Central memory CD4-positive, alpha-beta T cell (primary cell): ENCODE results near the gene NRARP.
"Not testable (repeated sequence)": the region's sequence is repeated elsewhere in the genome, so short reads cannot be mapped to it uniquely, and the experiment has no call there.

Experiments used
- DNase-seq: peaks from one replicate; pipeline ENCODE4 v3.0.0; 2022

Gene NRARP

DNA sequence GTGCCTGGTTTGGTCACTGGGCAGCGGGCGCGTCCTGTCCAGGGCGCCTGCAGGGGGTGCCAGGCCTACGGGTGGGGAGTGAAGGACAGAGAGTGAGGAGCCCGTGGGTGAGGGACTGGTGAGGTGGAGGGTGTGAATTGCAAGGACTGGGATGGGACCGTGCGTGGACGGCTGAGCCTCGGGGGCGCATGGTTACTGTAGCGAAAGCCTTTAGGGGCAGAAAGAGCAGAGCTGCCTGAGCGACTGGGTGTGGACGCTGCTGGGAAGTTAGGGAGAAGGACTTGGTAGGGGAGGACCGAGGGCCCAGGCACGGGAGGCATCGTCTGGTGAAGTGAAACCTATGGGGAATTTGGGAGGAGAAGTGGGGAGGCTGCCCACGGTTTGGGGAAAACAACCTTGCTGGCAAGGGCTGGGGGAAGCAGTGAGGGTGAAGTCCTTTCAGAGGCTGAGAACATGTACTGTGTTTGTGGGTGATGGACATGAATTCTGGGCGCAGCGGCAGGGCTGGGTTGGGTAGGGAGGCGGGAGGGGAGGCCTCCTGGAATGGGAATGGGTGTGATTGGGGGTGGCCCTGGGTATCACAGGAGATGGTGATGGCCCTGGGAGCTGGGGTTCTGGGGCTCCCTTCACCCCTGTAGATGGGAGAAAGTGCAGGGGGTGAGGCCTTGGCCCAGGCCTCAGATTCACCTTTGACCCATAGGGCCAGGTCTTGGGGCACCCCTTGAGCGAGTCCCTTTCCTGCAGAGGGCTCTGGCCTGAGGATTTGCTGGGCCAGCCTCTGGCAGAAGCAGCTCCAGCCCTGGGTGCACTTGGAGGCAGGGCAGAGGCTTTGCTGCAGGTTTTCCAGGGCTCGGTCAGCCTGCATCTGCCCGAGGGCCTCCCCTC is 26.2 kb downstream of the NRARP start:
- DNase-seq, result no peak

DNA sequence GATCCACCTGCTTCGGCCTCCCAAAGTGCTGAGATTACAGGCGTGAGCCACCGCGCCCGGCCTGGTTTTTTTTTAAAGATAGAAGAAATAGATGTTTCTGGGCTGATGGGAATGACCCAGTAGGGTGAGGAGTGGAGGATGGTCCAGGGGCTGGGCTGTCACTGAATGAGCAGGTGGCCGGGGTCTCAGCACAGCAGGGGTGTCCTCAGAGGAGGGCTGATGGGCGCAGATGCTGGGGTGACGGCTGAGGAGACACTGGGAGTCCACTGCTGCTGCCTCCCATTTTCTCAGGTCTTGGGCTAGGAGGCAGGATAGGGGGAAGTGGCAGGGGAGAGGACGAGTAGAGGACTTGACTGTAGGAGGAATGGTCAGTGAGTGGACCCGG is 26.9 kb downstream of the NRARP start:
- no peak for DNase-seq

DNA sequence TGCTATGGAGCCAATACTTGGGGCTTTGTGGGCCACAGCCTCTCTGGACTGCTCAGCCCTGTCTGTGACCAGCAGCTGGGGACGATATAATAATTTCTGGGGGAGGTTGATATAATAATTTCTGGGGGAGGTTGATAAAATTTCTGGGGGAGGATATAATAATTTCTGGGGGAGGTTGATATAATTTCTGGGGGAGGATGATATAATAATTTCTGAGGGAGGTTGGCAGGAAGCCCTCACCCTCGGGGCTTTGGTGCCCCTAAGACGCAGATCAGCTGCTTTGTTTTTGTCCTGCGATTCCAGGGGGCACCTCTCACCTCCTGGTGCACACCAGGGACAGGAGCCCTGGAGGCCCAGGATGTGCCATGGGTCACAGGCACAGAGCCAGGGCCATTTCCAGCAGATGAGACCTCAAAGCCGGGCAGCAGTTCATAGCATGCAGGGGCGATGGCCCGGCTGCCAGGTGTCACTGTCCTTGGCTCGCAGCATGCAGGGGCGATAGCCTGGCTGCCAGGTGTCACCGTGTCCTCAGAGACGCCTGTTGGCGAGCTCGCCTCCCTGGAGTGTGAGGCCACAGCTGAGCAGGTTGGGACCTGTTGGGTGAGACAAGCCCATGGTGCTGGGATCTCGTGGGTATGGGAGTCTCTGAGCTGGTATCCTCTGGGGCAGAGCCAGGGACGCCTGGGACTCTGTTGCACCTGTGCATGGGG is 28.3 kb downstream of the NRARP start:
- DNase-seq, result no peak

DNA sequence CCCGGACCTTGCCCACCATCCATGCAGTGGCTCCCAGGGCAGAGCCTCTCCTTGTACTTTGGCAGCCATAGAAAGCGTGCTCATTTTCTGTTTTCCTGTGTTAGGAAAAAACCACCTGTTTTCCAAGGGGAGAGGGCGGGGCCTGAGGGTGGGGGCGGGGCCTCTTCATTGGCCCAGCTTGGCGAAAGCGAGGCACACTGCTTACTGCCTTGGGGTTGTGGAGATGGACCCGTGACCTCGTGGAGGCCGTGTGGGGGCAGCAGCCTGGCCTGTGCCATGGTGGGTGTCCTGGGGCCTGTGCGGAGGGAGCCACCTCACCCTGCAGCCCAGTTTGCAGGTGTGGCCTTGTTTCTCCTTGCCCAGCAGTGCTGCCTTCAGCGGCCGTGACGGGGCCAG is 29.0 kb downstream of the NRARP start:
- no peak for DNase-seq

DNA sequence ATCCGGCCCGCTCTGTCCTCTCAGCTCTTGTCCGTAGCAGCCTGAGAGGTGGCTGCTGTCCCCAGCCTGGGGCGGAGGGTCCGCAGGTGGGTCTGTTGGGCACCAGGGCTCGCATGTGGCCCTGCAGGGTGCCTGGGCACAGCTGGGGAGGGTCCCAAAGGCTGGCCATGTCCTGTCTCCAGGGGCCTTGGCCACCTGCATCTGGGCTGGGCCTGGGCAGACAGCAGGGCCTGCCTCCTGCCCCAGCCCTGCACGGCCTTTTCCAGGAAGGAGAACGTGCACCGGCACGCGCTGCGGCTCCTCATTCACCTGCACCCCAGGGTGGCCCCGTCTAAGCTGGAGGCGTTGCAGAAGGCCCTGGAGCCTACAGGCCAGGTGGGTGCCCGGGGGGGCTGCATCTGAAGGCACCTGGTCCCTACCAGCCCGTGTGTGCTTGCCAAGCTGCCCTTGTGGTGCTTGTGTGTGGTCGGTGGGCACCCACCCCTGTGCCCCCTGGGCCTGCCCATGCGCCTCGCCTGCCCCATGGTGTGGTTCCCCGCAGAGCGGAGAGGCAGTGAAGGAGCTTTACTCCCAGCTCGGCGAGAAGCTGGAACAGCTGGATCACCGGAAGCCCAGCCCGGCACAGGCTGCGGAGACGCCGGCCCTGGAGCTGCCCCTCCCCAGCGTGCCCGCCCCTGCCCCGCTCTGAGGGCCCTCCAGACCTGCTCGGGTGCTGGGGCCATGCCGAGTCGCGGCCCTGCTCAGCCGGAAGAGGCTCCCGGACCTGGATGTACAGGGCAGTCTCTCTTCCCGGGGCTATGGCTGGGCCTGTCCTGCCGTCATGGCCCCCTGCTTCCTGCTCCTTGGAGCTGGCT is 29.6 kb downstream of the NRARP start:
- DNase-seq, result no peak

DNA sequence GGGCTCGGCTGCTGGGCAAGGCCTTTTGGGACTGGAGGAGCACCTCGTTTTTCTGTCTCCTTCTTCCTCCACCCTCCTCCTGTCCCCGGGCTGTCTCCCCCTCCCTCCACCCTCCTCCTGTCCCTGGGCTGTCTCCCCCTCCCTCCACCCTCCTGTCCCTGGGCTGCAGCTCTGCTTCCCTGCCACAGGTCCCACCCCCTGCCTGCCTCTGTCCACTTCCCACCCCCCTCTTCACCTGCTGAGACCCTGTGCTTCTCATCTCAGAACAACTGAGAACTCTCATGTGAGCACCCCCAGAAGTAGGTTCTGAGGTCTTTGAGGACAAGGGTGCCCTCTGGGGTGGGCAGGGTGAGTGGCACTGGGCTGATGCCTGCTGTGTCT is 30.4 kb downstream of the NRARP start:
- DNase-seq, result no peak

DNA sequence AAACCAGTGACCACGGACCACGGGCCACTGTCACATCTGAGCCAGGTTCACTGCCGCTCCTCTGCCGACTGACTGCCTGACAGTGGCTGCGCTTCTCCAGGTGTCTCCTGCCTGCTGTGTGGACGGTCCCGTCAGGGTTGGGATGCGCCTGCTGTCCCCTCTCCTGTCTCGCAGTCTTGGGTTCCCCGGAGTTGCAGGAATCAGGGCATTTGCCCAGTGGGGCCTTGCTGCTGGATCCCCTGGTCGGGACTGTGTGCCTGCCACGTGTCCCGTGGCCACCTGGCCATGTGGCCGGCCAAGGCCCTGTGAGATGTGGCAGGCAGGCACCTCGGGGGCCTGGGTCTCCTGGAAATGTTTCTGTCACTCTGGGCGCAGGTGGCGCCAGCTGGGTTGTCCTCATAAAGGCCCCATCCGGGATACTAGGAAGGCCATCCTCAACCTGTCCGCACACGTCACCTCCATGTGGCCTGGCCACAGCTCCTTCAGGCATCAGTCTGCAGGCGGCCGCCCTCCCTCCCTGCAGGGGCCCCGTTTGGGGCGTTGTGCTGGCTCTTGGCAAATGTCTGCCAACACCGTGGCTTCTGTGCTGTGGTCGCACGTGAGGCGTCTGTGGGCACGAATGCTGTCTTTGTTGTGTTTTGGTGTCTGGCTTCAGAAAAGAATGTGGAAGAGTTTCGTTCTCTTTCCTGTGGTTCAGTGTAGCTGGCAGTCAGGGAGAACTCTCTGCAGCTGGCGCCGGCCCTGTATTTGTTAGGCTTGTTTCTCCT is 31.0 kb downstream of the NRARP start:
- DNase-seq, result peak; percentile 39

DNA sequence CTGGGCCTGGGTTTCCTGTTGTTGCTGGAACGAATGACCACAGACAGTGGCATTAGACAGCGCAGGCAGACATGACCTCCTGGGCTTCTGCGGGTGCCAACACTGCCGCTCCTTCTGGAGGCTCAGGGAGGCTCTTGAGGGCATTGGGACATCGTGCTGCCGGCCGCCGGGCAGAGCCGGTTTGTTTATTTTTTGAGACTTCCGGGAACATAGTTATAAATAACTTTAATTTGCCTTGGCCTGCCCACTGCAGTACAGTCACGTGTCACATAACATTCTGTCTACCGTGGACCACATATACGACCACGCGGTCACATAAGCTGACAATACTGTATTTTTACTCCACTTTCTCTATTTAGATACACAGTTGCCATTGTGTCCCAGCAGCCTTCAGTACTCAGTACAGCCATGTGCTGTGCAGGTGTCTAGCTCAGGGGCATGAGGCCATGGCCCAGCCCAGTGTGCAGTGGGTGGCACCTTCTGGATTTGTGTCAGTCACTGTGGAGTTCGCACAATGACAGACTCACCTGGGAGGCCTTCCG is 32.8 kb downstream of the NRARP start:
- DNase-seq, result no peak

DNA sequence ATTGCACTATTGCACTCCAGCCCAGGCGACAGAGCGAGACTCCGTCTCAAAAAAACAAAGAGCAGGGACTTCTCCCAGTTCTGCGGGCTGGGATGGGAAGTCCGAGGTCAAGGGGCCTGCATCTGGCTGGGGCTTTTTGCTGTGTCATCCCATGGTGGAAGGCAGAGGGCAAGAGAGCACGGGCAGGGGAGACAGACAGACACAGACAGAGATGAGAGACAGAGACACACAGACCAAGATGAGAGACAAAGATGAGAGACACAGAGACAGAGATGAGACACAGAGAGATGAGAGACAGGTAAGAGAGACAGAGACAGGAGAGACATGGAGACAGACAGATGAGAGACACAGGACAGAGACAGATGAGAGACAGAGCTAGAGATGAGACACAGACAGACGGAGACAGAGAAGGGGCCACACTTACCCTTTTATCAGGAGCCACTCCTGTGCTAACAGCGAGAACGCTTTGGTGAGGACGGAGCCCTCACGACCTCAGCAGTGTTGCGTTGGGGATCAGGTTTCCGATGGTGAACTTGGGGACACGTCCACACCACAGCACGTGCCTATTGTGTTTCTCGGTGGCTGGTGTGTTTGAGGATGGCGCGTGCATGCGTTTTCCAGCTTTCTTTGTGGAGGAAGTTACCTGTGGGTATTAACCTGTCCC is 33.4 kb downstream of the NRARP start:
- DNase-seq, result no peak

DNA sequence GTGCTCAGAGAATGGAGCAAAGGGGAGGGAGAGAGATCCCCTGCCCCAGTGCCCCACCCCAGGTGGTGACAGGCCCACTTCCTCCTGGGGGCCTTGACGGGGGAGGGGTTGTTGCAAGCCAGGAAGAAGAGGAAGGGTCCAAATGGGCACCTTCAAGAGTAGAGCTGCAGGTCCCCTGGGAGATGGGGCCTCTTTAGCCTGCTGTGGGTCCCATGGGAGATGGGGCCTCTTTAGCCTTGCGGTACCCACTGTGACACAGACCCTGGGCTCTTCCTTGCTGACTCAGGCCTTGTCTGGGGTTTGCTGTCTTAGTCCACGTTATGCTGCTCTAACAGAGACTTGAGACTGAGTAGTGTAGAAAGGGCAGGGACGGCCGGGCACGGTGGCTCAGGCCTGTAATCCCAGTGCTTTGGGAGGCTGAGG is 34.1 kb downstream of the NRARP start:
- no peak for DNase-seq

DNA sequence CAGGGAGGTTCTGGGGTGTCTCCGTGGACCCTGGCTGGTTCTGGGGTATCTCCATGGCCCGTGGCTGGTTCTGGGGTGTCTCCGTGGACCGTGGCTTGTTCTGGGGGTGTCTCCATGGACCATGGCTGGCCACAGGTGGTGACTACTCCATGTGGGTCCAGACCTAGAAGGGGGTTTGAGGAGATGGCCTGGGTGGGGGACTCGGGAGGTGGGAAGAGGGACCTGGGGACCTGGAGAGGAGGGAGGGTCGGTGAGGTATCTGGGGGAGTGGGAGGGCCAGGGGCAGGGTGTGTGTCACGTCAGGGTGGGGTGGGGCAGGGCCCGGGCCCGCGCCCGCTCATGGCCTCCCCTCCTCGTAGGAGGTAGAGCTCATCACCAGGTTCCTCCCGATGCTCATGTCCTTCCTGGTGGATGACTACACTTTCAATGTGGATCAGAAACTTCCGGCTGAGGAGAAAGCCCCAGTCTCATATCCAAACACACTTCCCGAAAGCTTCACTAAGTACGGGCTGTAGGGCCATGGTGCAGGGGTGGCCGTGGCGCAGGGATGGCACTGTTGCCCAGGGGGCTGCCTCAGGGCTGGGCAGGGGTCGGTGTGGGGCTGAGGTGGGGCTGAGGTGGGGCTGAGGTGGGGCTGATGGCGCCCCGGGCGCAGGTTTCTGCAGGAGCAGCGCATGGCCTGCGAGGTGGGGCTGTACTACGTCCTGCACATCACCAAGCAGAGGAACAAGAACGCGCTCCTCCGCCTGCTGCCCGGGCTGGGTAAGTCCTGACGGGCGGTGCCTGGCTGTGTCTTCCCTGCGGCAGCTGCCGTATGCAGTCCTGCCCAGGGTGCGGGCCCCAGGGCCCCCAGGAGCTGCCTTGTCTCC is 35.3 kb downstream of the NRARP start:
- no peak for DNase-seq

DNA sequence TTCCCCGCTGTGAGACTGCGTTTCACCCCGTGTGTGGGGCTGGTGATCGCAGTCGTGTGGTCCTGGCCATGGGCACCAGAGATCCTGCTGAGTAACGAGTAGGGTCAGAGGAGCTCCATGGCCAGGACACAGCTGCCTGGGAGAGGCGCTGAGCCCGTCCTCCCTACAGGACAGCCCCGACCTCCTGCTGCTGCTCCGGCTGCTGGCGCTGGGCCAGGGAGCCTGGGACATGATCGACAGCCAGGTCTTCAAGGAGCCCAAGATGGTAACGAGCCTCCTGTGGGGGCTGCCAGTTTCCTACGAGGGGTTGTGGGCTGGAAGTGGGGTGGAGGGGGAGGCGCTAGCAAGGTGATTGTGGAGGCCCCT is 35.9 kb downstream of the NRARP start:
- no peak for DNase-seq

DNA sequence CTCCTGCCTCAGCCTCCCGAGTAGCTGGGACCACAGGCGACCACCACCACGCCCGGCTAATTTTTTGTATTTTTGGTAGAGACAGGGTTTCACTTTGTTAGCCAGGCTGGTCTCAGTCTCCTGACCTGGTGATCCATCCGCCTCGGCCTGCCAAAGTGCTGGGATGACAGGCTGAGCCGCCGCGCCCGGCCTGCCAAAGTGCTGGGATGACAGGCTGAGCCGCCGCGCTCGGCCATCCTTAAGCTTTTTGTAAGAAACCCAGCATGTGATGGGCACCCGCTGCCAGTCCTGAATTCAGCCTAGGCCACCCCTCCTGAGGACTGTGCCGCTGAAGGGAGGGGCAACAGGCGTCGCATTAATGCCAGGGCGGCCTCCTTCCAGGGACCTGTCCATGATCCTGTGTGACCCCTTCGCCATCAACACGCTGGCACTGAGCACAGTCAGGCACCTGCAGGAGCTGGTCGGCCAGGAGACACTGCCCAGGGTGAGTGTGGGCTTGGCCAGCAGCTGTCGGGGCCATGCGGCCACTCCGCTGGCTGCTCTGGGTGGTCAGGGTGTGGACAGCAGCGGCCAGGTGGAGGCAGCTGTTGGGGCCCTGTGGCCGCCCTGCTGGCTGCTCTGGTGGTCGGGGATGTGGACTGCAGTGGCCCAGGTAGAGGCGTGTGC is 36.4 kb downstream of the NRARP start:
- DNase-seq, result no peak

DNA sequence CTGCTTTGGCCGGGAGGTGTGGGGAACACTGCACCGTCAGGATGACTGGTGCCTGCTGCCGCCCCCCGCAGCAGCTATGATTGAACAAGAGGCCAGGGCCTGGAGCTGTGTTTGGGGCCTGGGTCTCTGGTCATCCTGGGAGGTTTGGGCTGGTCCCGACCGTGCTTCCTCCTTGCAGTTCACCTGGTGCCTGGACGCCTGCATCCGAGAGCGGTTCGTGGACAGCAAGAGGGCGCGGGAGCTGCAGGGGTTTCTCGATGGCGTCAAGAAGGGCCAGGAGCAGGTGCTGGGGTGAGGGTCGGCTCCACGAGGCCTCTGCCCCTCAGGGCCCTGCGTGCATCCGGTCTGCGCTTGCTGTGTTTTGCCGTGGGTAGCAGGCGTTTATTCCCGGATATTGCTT is 38.0 kb downstream of the NRARP start:
- no peak for DNase-seq

DNA sequence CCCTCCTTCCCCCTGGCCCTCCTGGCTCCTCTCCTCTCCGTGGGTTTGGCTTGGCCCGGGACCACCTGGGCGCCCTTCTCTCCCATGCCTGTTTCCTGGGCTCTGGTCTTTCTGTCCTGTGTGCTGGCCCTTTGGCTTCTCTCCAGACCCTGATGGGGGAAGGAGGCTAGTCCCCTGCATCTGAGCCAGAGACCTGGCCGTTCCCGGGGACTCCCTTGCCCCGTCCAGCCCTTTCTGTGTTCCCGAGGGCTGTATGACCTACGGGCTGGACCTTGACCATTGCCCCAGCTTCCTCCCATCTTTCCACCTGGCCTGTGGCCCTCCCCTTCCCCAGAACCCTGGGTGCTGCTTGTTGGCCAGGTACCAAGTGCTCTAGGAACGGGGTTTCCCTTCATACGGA is 38.6 kb downstream of the NRARP start:
- DNase-seq, result no peak

DNA sequence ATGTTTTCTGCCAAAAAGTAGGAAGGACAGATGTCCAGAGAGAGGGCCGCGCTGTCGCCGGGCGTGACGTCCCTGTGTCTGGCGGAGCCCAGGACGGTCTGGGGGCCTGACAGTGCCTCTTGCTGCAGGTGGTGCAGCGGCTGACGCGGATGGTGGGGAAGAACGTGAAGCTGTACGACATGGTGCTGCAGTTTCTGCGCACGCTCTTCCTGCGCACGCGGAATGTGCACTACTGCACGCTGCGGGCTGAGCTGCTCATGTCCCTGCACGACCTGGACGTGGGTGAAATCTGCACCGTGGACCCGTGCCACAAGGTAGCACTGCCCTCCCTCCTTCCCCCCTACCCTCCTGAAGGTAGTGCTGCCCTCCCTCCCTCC is 39.2 kb downstream of the NRARP start:
- no peak for DNase-seq

DNA sequence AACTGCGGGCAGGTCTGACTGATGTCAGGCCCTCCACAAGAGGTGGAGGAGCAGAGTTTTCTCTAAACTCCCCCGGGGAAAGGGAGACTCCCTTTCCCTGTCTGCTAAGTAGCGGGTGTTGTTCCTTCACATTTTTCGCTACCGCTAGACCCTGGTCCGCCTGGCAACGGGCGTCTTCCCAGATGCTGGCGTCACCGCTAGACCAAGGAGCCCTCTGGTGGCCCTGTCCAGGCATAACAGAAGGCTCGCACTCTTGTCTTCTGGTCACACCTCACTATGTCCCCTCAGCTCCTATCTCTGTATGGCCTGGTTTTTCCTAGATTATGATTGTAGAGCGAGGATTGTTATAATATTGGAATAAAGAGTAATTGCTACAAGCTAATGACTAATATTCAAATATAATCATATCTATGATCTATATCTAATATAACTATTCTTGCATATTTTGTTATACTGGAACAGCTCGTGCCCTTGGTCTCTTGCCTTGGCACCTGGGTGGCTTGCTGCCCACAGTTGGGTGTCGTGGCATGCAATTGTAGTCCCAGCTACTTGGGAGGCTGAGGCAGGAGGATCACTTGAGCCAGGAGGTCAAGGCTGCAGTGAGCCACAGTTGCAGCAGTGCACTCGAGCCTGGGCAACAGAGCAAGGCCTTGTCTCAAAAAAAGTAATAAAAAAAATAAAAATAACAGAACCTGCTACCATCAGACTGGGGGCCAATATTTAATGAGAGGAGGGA is 39.7 kb downstream of the NRARP start:
- not testable (repeated sequence) for DNase-seq

DNA sequence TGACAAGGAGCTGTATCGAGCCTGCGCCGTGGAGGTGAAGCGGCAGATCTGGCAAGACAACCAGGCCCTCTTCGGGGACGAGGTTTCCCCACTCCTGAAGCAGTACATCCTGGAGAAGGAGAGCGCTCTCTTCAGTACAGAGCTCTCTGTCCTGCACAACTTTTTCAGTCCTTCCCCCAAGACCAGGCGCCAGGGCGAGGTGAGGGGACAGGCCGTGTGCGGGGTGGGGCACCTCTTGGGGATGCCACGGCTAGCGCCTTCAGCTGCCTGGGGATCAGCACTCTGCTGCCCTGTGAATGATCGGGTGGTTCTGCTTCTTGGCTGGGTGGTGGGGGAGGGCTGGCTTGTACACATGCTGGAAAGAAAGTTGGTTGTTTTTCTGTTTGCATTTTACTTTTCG is 45.2 kb downstream of the NRARP start:
- no peak for DNase-seq

DNA sequence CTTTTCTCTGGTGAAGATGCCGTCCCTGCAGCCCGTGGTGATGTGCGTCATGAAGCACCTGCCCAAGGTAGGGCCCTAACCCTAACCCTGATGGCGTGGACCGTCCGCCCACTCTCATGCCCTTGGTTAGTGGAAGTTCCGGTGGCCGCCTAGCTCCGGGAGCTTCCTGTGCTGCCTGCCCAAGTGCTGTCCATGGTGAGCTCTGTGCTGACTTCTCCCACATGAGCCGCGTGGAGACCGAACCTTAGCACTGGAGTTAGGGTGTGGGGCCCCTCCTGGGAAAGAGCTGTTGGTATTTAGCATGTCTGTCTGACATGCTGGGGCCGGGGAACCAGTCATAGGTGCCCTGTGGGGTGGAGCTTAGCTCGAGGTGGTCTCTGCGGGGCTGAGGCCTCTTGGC is 45.7 kb downstream of the NRARP start:
- DNase-seq, result no peak
